Stimulated activated CD4-positive, alpha-beta T cell treated with anti-CD3 and anti-CD28 coated beads, TNF-alpha, amount 100 ng/mL, for 1 hour (primary cell): ENCODE results near the gene RAB3A.

ENCODE experiments used
- DNase-seq, 3 donors: peaks; one replicate each; pipeline ENCODE4 v3.0.0-alpha.2; 2020; ENCODE audit warnings: low read depth in 3 of 3, low spot score in 1 of 3

RAB3A gene

GRCh38 chr19:18203863-18204393 is at the start of gene RAB3A:
Gene RAB3A, minus strand, starts transcription at chr19:18204042. Its CDS starts 1,302 bp downstream, at chr19:18202740.
- DNase-seq, result peak; percentile 96 to 98 (median 98)

- DNase-seq, result no peak
Observed at GRCh38 chr19:18253130-18253529, 49.3 kb upstream of the RAB3A start.

- DNase-seq, result no peak
Observed at GRCh38 chr19:18252370-18252717, 48.5 kb upstream of the RAB3A start.

GRCh38 chr19:18251587-18252369 is 47.9 kb upstream of the RAB3A start:
- peak; percentile 50 to 83 (median 71) for DNase-seq

GRCh38 chr19:18249834-18250233 is 46.0 kb upstream of the RAB3A start:
- DNase-seq, result no peak

GRCh38 chr19:18245297-18245696 is 41.5 kb upstream of the RAB3A start:
- no peak for DNase-seq

- DNase-seq, result no peak
Observed at GRCh38 chr19:18239303-18239702, 35.5 kb upstream of the RAB3A start.

- no peak for DNase-seq
Observed at GRCh38 chr19:18234194-18234593, 30.4 kb upstream of the RAB3A start.

GRCh38 chr19:18233224-18233825 is 29.5 kb upstream of the RAB3A start:
- peak in 1 of 3 donors; percentile 25 for DNase-seq

- no peak for DNase-seq
Observed at GRCh38 chr19:18232540-18233223, 28.8 kb upstream of the RAB3A start.

- no peak for DNase-seq
Observed at GRCh38 chr19:18231775-18232174, 27.9 kb upstream of the RAB3A start.

GRCh38 chr19:18230941-18231734 is 27.3 kb upstream of the RAB3A start:
- DNase-seq, result no peak

- DNase-seq, result no peak
Observed at GRCh38 chr19:18229915-18230314, 26.1 kb upstream of the RAB3A start.

- no peak for DNase-seq
Observed at GRCh38 chr19:18229474-18229873, 25.6 kb upstream of the RAB3A start.

GRCh38 chr19:18227781-18228271 is 24.0 kb upstream of the RAB3A start:
- no peak for DNase-seq

GRCh38 chr19:18226956-18227780 is 23.3 kb upstream of the RAB3A start:
- DNase-seq, result no peak

GRCh38 chr19:18225702-18226468 is 22.0 kb upstream of the RAB3A start, which contains the start of gene PDE4C:
Gene PDE4C, minus strand, starts transcription at chr19:18226438. Its CDS starts 23 bp downstream, at chr19:18226415.
- no peak for DNase-seq

- DNase-seq, result no peak
Observed at GRCh38 chr19:18225355-18225701, 21.5 kb upstream of the RAB3A start.
